Measurements from ENCODE around the gene RGL1. TPM values are rescaled to one million over a fixed set of nuclear protein-coding genes. Genes with fewer than 3 reads are reported as not detected.

The RGL1 gene
- total and polyA plus RNA-seq, 2 experiments from 2014 or later, result 22.8 to 24.1 TPM

- H3K4me3 ChIP-seq, result no peak overlapping the region
- H3K4me1 ChIP-seq (ENCODE audit: low read depth), result peaks cover 20% of the 10 kb centered on the region
- H3K27me3 ChIP-seq, result no peaks in the 10 kb centered on the region
- DNase-seq (ENCODE audit: low read depth in 1 of 2, low spot score in 1 of 2), result no peak
- TF ChIP-seq CTCF (IDR thresholded peaks at IDR 0.05; ENCODE audit: low read depth, low read length), result no peak
- H3K9me3 ChIP-seq (ENCODE audit: low read depth), result no peaks in the 10 kb centered on the region
- peaks cover 49% of the 10 kb centered on the region for H3K36me3 ChIP-seq
- no peak overlapping the region for H3K27ac ChIP-seq
Measured at GRCh38 chr1:183918589-183918988, 113.7 kb downstream of the RGL1 start.

- no peaks in the 10 kb centered on the region for H3K9me3 ChIP-seq (ENCODE audit: low read depth)
- no peak overlapping the region for H3K27ac ChIP-seq
- DNase-seq (ENCODE audit: low read depth in 1 of 2, low spot score in 1 of 2), result no peak
- no peaks in the 10 kb centered on the region for H3K27me3 ChIP-seq
- no peak for TF ChIP-seq CTCF (IDR thresholded peaks at IDR 0.05; ENCODE audit: low read depth, low read length)
- peaks cover 2% of the 10 kb centered on the region for H3K4me1 ChIP-seq (ENCODE audit: low read depth)
- no peak overlapping the region for H3K4me3 ChIP-seq
- H3K36me3 ChIP-seq, result peaks cover 50% of the 10 kb centered on the region
Measured at GRCh38 chr1:183920651-183921050, 115.7 kb downstream of the RGL1 start.

GRCh38 chr1:183922197-183922596, 117.3 kb downstream of the RGL1 start:
- Histone ChIP-seq H3K4me1 (ENCODE audit: low read depth) (no peaks in the 10 kb centered on the region), H3K36me3 (peaks cover 55% of the 10 kb centered on the region), H3K27ac (no peak overlapping the region), H3K4me3 (no peak overlapping the region), H3K27me3 (no peaks in the 10 kb centered on the region), H3K9me3 (ENCODE audit: low read depth) (no peaks in the 10 kb centered on the region)
- DNase-seq (ENCODE audit: low read depth in 1 of 2, low spot score in 1 of 2), result no peak
- no peak for TF ChIP-seq CTCF (IDR thresholded peaks at IDR 0.05; ENCODE audit: low read depth, low read length)

- Histone ChIP-seq H3K9me3 (ENCODE audit: low read depth) (no peaks in the 10 kb centered on the region), H3K27me3 (no peaks in the 10 kb centered on the region), H3K36me3 (peaks cover 49% of the 10 kb centered on the region), H3K4me1 (ENCODE audit: low read depth) (no peaks in the 10 kb centered on the region), H3K27ac (no peak overlapping the region), H3K4me3 (no peak overlapping the region)
- no peak for TF ChIP-seq CTCF (IDR thresholded peaks at IDR 0.05; ENCODE audit: low read depth, low read length)
- DNase-seq (ENCODE audit: low read depth in 1 of 2, low spot score in 1 of 2), result no peak
Measured at GRCh38 chr1:183925947-183926346, 121.0 kb downstream of the RGL1 start.

- Histone ChIP-seq H3K27ac (no peak overlapping the region), H3K36me3 (peaks cover 45% of the 10 kb centered on the region), H3K9me3 (ENCODE audit: low read depth) (no peaks in the 10 kb centered on the region), H3K27me3 (no peaks in the 10 kb centered on the region), H3K4me1 (ENCODE audit: low read depth) (peaks cover 3% of the 10 kb centered on the region), H3K4me3 (no peak overlapping the region)
- peak in 1 of 2 donors; percentile 85 for DNase-seq (ENCODE audit: low read depth in 1 of 2, low spot score in 1 of 2)
- TF ChIP-seq CTCF (IDR thresholded peaks at IDR 0.05; ENCODE audit: low read depth, low read length), result no peak
Measured at GRCh38 chr1:183926983-183927382, 122.1 kb downstream of the RGL1 start.
